Mesendoderm (in vitro differentiated cells): ENCODE measurements around the gene ZNF646.
A peak's percentile ranks its signal among the peaks of the same experiment; 100 is the strongest.

Experiments
- DNase-seq: peaks from one replicate; pipeline ENCODE4 v3.0.0; 2013
- H2AK5ac ChIP-seq: 2 replicates; pipeline ENCODE4 v1.6.1; 2013; ENCODE audit warnings: low read length, inconsistent platforms
- H2BK120ac ChIP-seq: 2 replicates; pipeline ENCODE4 v1.6.1; 2013; ENCODE audit warnings: low read depth, mild to moderate bottlenecking, low read length, moderate library complexity, mixed read lengths
- H2BK15ac ChIP-seq: replicated peaks from 2 replicates; pipeline ENCODE4 v1.6.1; 2013; ENCODE audit warnings: low read depth, mild to moderate bottlenecking, moderate library complexity
- H2BK5ac ChIP-seq: 2 replicates; pipeline ENCODE4 v1.6.1; 2013; ENCODE audit warnings: low read length, inconsistent platforms
- H3K18ac ChIP-seq: 2 replicates; pipeline ENCODE4 v1.6.1; 2013; ENCODE audit warnings: mild to moderate bottlenecking, low read length, mixed read lengths
- H3K23ac ChIP-seq: one replicate; pipeline ENCODE4 v1.6.1; 2013; ENCODE audit warnings: low read length
- H3K27ac ChIP-seq: 2 replicates; pipeline ENCODE4 v1.5.1; 2013; ENCODE audit warnings: low read depth, mild to moderate bottlenecking, inconsistent platforms, low read length, moderate library complexity
- H3K27me3 ChIP-seq: 2 replicates; pipeline ENCODE4 v1.6.1; 2013; ENCODE audit warnings: low read length, control low read depth, mild to moderate bottlenecking, inconsistent platforms; ENCODE audit not compliant: insufficient read depth, poor library complexity
- H3K36me3 ChIP-seq: 2 replicates; pipeline ENCODE4 v1.6.1; 2013; ENCODE audit warnings: low read length, inconsistent platforms; ENCODE audit not compliant: control insufficient read depth, insufficient read depth
- H3K4ac ChIP-seq: one replicate; pipeline ENCODE4 v1.6.1; 2013; ENCODE audit warnings: low read depth, mild to moderate bottlenecking, low read length, moderate library complexity
- H3K4me1 ChIP-seq: 2 replicates; pipeline ENCODE4 v1.6.1; 2013; ENCODE audit warnings: low read depth, low read length, inconsistent platforms; ENCODE audit not compliant: control insufficient read depth
- H3K4me2 ChIP-seq: 2 replicates; pipeline ENCODE4 v1.6.1; 2013; ENCODE audit warnings: low read length
- H3K4me3 ChIP-seq: 2 replicates; pipeline ENCODE4 v1.5.1; 2013; ENCODE audit warnings: mild to moderate bottlenecking, low read length
- H3K56ac ChIP-seq: one replicate; pipeline ENCODE4 v1.6.1; 2013; ENCODE audit warnings: low read length
- H3K79me1 ChIP-seq: 2 replicates; pipeline ENCODE4 v1.6.1; 2013; ENCODE audit warnings: low read length, inconsistent platforms
- H3K79me2 ChIP-seq: 2 replicates; pipeline ENCODE4 v1.6.1; 2013; ENCODE audit warnings: mild to moderate bottlenecking, low read length; ENCODE audit not compliant: control insufficient read depth, insufficient read depth
- H3K9ac ChIP-seq: 2 replicates; pipeline ENCODE4 v1.6.1; 2013; ENCODE audit warnings: low read length, inconsistent platforms
- H4K5ac ChIP-seq: one replicate; pipeline ENCODE4 v1.6.1; 2013; ENCODE audit warnings: low read length
- H4K8ac ChIP-seq: one replicate; pipeline ENCODE4 v1.6.1; 2013; ENCODE audit warnings: low read depth, mild to moderate bottlenecking, control low read depth, low read length, moderate library complexity
- WGBS: extraction: QIAGEN DNeasy Blood & Tissue Kit; methylation state at CpG from one replicate; pipeline ENCODE4 v1.1.7; 2013; ENCODE audit warnings: low lambda C conversion rate, missing lambda C conversion rate; ENCODE audit not compliant: insufficient coverage; ENCODE audit errors: extremely low coverage; 5-methylcytosine and 5-hydroxymethylcytosine counted together

ZNF646 gene

DNA sequence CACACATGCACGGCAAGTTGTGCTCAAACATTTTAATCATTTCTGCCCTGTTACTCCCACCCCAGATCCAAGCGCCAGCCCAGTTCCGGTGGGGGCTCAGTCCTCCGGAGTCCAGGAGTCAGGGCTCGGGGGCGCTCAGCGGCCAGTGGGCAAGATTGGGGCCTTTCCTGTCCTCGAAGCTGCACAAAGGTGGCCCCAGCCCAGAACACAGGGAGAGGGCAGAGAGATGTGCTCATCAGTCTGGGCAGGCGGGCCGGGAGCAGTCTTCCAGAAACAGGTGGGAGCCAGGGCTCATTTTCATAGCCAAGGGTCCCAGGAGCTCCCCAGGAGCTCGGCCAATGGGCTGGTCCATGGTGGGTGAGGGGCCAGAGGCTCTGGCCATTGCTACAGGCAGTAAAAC, 57.2 kb downstream of the ZNF646 start:
- Histone ChIP-seq H3K79me1 (peaks cover 16% of the 10 kb centered on the region), H3K56ac (peak overlapping the region; percentile 5), H4K5ac (no peak overlapping the region), H3K9ac (peak overlapping the region; percentile 15), H3K4ac (no peak overlapping the region), H3K18ac (no peak overlapping the region), H2BK15ac (no peak overlapping the region), H2BK5ac (no peak overlapping the region), H3K4me3 (no peak overlapping the region), H2BK120ac (no peak overlapping the region), H3K36me3 (peaks cover 4% of the 10 kb centered on the region), H3K79me2 (peaks cover 17% of the 10 kb centered on the region), H2AK5ac (no peak overlapping the region), H3K4me2 (no peak overlapping the region), H3K23ac (no peak overlapping the region), H3K4me1 (peaks cover 3% of the 10 kb centered on the region), H3K27me3 (no peaks in the 10 kb centered on the region), H3K27ac (no peak overlapping the region), H4K8ac (no peak overlapping the region)
- DNase-seq: no peak
- WGBS: no CpG with 5 or more reads among the region's 11 CpGs

DNA sequence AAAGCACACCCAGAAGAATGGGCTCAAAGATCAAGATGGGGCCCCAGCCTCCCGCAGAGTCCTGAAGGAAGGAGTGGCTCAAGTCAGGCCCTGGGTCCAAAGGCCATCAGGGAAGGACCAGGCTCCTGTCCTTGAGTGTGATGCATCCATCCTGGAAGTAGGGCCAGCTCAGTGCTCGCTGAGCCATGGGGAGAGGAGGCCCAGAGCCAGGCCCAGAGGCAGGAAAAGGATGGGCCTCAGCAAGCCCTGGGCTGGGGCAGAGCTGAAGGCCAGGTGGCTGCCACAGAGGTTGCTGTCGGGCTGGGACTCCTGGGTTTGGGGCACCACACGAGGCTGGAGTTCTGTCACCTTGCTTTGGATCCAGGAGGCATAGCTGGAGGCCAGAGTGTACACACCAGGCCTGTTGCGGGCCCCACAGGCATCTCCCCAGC, 57.6 kb downstream of the ZNF646 start:
- no peak overlapping the region for H2BK120ac ChIP-seq
- no peak overlapping the region for H3K56ac ChIP-seq
- H3K23ac ChIP-seq: no peak overlapping the region
- peaks cover 17% of the 10 kb centered on the region for H3K79me2 ChIP-seq
- peaks cover 16% of the 10 kb centered on the region for H3K79me1 ChIP-seq
- no CpG with 5 or more reads among the region's 5 CpGs for WGBS
- no peak overlapping the region for H4K8ac ChIP-seq
- H3K27ac ChIP-seq: no peak overlapping the region
- H3K27me3 ChIP-seq: no peaks in the 10 kb centered on the region
- no peak overlapping the region for H3K4me2 ChIP-seq
- no peak overlapping the region for H3K9ac ChIP-seq
- H2BK5ac ChIP-seq: no peak overlapping the region
- peaks cover 4% of the 10 kb centered on the region for H3K36me3 ChIP-seq
- H3K4me1 ChIP-seq: peaks cover 3% of the 10 kb centered on the region
- no peak for DNase-seq
- no peak overlapping the region for H2AK5ac ChIP-seq
- no peak overlapping the region for H3K4me3 ChIP-seq
- no peak overlapping the region for H2BK15ac ChIP-seq
- no peak overlapping the region for H4K5ac ChIP-seq
- H3K18ac ChIP-seq: no peak overlapping the region
- no peak overlapping the region for H3K4ac ChIP-seq

DNA sequence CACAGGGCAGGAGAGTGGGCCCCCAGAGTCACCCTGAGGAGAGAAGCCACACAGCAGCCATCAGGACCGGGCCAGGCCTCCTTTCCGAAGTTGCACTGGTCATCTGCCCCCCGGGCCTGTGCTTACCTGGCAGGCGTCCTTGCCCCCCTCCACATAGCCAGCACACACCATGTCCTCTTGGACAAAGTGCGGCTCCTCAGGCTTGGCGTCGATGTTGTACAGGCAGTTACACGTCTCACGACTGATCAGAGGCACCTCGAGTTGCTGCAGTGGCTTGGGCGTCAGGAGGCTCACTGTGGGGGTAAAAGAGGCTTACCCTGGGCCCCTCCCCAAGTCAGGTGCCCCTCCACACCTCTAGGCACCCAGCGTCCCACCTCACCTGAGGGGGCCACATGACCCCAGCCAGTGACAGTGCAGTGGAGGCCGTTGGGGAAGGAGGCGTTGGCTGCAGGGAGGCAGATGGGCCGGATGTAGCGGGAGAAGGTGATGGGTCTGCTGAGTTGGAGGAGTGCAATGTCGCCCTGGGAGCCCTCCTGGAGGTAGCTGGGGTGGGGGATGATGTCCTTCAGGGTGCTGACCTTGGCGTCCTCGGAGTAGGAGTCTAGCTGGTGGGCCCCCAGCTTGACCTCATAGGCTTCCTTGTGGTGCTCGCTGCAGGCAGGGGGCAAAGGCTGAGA, 58.2 kb downstream of the ZNF646 start:
- Histone ChIP-seq H2BK120ac (no peak overlapping the region), H3K4me1 (peaks cover 3% of the 10 kb centered on the region), H3K79me2 (peaks cover 17% of the 10 kb centered on the region), H3K4me2 (no peak overlapping the region), H3K27ac (no peak overlapping the region), H3K23ac (no peak overlapping the region), H2AK5ac (no peak overlapping the region), H3K18ac (no peak overlapping the region), H3K4ac (no peak overlapping the region), H3K9ac (no peak overlapping the region), H2BK5ac (no peak overlapping the region), H4K8ac (no peak overlapping the region), H2BK15ac (no peak overlapping the region), H3K56ac (no peak overlapping the region), H3K36me3 (peaks cover 4% of the 10 kb centered on the region), H4K5ac (no peak overlapping the region), H3K27me3 (no peaks in the 10 kb centered on the region), H3K4me3 (no peak overlapping the region), H3K79me1 (peaks cover 16% of the 10 kb centered on the region)
- WGBS: no CpG with 5 or more reads among the region's 20 CpGs
- DNase-seq: no peak

DNA sequence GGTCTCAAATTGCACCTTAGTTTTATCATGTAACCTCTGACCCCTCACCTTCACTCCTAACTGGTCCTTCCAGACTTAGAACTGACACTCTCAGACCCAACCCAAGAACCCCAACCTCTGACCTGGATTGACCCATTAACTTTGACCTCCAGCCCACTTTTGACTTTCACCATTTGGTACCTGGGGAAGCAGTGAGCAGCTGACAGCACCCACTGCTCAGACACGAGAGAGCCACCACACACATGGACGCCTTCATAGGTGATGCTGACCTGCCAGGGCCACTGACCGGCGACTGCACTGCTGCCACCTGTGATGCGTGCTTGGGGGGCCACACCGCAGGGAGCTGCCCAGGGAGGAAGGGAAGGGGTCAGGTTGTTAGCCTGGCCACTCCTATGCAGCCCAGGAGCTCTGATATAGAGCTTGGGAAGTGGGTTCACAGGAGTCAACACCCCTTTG, 58.9 kb downstream of the ZNF646 start:
- Histone ChIP-seq H4K8ac (no peak overlapping the region), H3K4me1 (peaks cover 3% of the 10 kb centered on the region), H3K79me2 (peaks cover 17% of the 10 kb centered on the region), H3K4ac (no peak overlapping the region), H3K4me3 (no peak overlapping the region), H2BK15ac (no peak overlapping the region), H3K56ac (no peak overlapping the region), H2AK5ac (no peak overlapping the region), H3K4me2 (no peak overlapping the region), H4K5ac (no peak overlapping the region), H3K23ac (no peak overlapping the region), H3K36me3 (peaks cover 4% of the 10 kb centered on the region), H3K18ac (no peak overlapping the region), H2BK5ac (no peak overlapping the region), H3K27me3 (no peaks in the 10 kb centered on the region), H3K79me1 (peaks cover 16% of the 10 kb centered on the region), H2BK120ac (no peak overlapping the region), H3K27ac (no peak overlapping the region), H3K9ac (no peak overlapping the region)
- WGBS: no CpG with 5 or more reads among the region's 6 CpGs
- DNase-seq: no peak
